Astrocyte of the cerebellum (primary cell): Measurements from ENCODE around the gene GPR82.

Experiments
- DNase-seq: peaks from one replicate; pipeline ENCODE4 v3.0.0-alpha.2; 2011; ENCODE audit warnings: low read depth
- H3K4me3 ChIP-seq: 2 replicates; pipeline ENCODE4 v1.5.1; 2011; ENCODE audit warnings: mild to moderate bottlenecking, low read depth, low read length, moderate library complexity
- CTCF ChIP-seq: IDR thresholded peaks from 2 replicates; pipeline ENCODE4 v1.5.1; 2012; ENCODE audit warnings: low read length, low read depth, moderate library complexity, mild to moderate bottlenecking; ENCODE audit errors: missing control alignments
- in situ Hi-C: cut with HindIII; loops from 2 replicates; pipeline ENCODE4 v1.10.0; 2017; ENCODE audit warnings: low sequenced_read_pairs

Gene GPR82

GRCh38 chrX:41730081-41730480, 6.1 kb downstream of the GPR82 start:
- in situ Hi-C loops, result no loop called here
- no peak for DNase-seq
- no peak for TF ChIP-seq CTCF
- no peak overlapping the region for H3K4me3 ChIP-seq

DNA sequence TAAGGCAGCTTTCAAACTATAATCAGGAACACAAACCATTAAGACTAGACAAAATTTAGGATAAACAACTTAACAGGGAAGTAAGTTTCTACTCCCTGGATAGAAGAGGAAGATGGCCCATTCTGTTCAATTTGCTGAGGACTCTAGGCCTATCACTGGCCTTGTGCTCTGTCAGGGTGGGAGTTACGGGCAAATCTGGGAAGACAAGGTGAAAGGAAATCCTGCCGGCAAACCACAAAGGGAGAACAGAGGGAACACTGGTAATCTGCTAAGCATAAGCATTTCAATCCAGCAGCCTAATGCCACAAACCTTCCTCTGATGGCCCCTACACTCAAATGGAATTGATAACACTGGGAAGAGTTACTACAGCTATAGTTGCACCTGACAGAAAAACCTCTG, 8.3 kb downstream of the GPR82 start:
- no peak overlapping the region for H3K4me3 ChIP-seq
- in situ Hi-C loops, result no loop called here
- no peak for DNase-seq
- TF ChIP-seq CTCF, result no peak

- DNase-seq, result no peak
- in situ Hi-C loops, result no loop called here
- H3K4me3 ChIP-seq, result no peak overlapping the region
- TF ChIP-seq CTCF, result no peak
These were observed 10.0 kb downstream of the GPR82 start for GRCh38 chrX:41733939-41734338.

DNA sequence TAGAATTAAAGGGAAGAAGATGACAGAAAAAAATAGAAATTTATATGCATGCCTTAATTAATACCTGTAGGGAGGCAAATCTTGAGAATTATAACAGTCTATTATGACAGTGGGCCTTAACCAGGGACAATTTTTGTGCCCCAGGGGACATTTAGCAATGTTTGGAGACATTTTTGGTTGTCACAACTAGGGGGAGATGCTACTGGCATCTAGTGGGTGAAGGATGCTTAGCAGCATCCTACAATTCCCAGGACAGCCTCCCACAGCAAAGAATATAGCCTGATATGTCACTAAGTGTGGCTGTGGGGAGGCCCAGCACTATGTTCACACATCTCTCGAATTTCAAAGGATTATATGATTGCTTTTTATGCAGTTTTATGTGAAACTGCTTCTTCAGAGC, 10.5 kb downstream of the GPR82 start:
- H3K4me3 ChIP-seq, result no peak overlapping the region
- TF ChIP-seq CTCF, result peak; percentile 54
- in situ Hi-C loops, result no loop called here
- DNase-seq, result peak; percentile 1

DNA sequence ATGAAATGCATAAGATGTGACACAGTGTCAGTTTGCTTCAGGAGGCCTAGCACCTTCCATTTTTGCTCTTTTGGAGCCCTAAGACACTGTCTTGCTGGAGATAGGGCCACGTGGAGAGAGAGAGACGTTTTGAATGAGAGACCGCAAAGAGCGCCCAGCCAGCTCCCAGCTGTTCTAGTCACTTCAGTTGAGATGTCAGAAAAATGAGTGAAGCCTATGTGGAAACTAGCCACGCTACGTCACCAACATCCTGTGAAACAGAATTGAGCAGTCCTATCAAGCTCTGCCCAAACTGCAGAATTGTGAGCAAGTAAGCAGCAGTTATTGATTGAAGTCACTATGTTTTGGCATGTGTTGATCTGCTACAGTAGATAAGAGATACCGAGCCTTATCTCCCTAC, 13.1 kb downstream of the GPR82 start:
- DNase-seq, result no peak
- H3K4me3 ChIP-seq, result no peak overlapping the region
- in situ Hi-C loops, result no loop called here
- no peak for TF ChIP-seq CTCF

GRCh38 chrX:41739871-41740270, 15.9 kb downstream of the GPR82 start:
- H3K4me3 ChIP-seq, result no peak overlapping the region
- in situ Hi-C loops, result no loop called here
- no peak for DNase-seq
- TF ChIP-seq CTCF, result no peak

DNA sequence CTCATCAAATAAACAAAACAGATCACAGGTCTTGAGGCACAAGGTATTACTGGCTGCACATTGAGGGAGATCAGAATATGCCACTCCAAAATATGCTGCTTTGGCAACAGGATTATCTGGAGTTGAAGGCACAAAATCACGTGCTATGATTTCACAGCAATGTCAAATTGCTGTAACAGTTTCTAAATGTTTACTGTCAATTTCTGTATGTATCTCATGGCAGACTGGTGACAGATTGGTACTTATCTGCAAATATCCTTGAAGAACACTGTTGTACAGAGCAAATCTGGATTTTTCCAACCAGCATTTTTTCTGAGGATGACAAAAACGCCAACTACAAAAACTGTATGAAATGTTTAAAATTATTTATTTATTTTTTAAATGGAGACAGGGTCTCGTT, 26.7 kb downstream of the GPR82 start:
- no peak for DNase-seq
- H3K4me3 ChIP-seq, result no peak overlapping the region
- in situ Hi-C loops, result no loop called here
- no peak for TF ChIP-seq CTCF
